Suprapubic skin (tissue), 4 donors: ENCODE measurements around the gene NLE1. TPM values are rescaled to one million over a fixed set of nuclear protein-coding genes. Genes with fewer than 3 reads are reported as not detected.
"Not testable (repeated sequence)": the region's sequence is repeated elsewhere in the genome, so short reads cannot be mapped to it uniquely, and the experiment has no call there.

Source experiments
- DNase-seq, 2 donors: peaks; one replicate each; pipeline ENCODE4 v3.0.0-alpha.2; 2019; ENCODE audit warnings: low spot score in 2 of 2
- H3K27ac ChIP-seq: fragments of 200-600 bp; sonication (generic); one replicate; pipeline ENCODE4 v1.5.1; 2019
- H3K27me3 ChIP-seq: fragments of 200-600 bp; sonication (generic); one replicate; pipeline ENCODE4 v1.5.1; 2019
- H3K36me3 ChIP-seq: fragments of 200-600 bp; sonication (generic); one replicate; pipeline ENCODE4 v1.5.1; 2019
- H3K4me1 ChIP-seq: fragments of 200-600 bp; sonication (generic); one replicate; pipeline ENCODE4 v1.5.1; 2019
- H3K4me3 ChIP-seq: fragments of 200-600 bp; sonication (generic); one replicate; pipeline ENCODE4 v1.5.1; 2019; ENCODE audit warnings: mild to moderate bottlenecking
- H3K9me3 ChIP-seq: fragments of 200-600 bp; sonication (generic); one replicate; pipeline ENCODE4 v1.5.1; 2019
- EP300 ChIP-seq: sonication (generic); formaldehyde crosslinking; IDR thresholded peaks from one replicate; pipeline ENCODE4 v1.6.1; 2017; ENCODE audit warnings: antibody characterized with exemption
- POLR2A ChIP-seq, 2 donors: fragments of 450-650 bp; IDR thresholded peaks; one replicate each; pipeline ENCODE4 v1.6.1; 2017; ENCODE audit warnings: antibody characterized with exemption in 2 of 2, mild to moderate bottlenecking in 2 of 2, moderate library complexity in 2 of 2
- POLR2AphosphoS5 ChIP-seq, 3 donors: sonication (generic); formaldehyde crosslinking; IDR thresholded peaks; one replicate each; pipeline ENCODE4 v1.6.1; 2017; ENCODE audit warnings: antibody characterized with exemption in 3 of 3
- WGBS: methylation state at CpG from one replicate; pipeline ENCODE4 v1.1.5; 2018; 5-methylcytosine and 5-hydroxymethylcytosine counted together
- total RNA-seq, 4 donors: library from RNA; depleted of rRNA; stranded (reverse); fragments of >200 nt; gene quantifications; one replicate each; pipeline ENCODE4 v1.1.0, GENCODE V29; 2016
- TF ChIP-seq, protein P1 (sequence below), 2 donors: fragments of 200-600 bp in 1 of 2; fragments of 450-650 bp in 1 of 2; sonication (generic) in 1 of 2; IDR thresholded peaks; one replicate each; pipeline ENCODE4 v1.5.1; 2016 to 2019; ENCODE audit warnings: antibody characterized with exemption in 2 of 2, mild to moderate bottlenecking in 1 of 2, moderate library complexity in 1 of 2

NLE1 gene
- total RNA-seq, 4 donors from 2014 or later = 16.1 to 24.7 (median 20.1) TPM

GRCh38 chr17:35154196-35155165 lies 12.4 kb upstream of the NLE1 start:
- H3K36me3 ChIP-seq = no peaks in the 10 kb centered on the region

DNA sequence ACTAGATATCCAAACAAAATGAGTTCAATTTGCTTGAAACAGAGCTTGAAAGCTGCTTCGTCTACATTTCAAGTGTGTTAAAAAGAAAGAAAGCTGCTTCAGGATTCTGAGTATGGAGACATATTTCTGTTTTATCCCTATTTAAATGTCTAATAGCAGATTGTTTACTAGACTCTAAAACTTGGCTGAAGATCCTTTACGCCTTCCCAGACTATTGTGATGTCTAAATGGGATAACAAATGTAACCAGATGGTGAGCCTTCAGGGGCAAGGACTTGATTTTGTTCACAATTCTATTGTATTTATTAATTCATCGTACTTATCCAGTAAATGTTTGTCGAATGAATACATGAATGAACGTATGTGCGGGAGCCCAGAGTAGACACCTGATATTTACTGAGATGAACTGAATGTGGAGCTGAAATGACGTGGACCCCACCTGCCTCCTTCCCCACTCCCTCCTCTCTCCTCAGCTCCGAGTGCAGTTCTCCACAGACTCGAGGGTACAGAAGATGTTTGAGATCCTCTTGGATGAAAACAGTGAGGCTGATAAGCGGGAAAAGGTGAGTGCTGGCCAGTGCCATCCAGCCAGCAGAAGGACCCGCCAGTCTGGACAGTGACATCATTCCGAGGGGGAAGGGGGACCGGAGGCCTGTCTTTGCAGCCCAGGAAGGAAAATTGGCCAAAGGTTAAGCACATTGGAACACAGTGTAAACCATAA lies 10.5 kb upstream of the NLE1 start:
- DNase-seq = no peak
- Histone ChIP-seq H3K36me3 (no peaks in the 10 kb centered on the region), H3K27me3 (peaks cover 9% of the 10 kb centered on the region), H3K27ac (no peak overlapping the region), H3K4me3 (no peak overlapping the region), H3K9me3 (no peaks in the 10 kb centered on the region), H3K4me1 (no peaks in the 10 kb centered on the region)
- TF ChIP-seq POLR2AphosphoS5 (IDR thresholded peaks at IDR 0.05) = no peak
- TF ChIP-seq, protein P1, sequence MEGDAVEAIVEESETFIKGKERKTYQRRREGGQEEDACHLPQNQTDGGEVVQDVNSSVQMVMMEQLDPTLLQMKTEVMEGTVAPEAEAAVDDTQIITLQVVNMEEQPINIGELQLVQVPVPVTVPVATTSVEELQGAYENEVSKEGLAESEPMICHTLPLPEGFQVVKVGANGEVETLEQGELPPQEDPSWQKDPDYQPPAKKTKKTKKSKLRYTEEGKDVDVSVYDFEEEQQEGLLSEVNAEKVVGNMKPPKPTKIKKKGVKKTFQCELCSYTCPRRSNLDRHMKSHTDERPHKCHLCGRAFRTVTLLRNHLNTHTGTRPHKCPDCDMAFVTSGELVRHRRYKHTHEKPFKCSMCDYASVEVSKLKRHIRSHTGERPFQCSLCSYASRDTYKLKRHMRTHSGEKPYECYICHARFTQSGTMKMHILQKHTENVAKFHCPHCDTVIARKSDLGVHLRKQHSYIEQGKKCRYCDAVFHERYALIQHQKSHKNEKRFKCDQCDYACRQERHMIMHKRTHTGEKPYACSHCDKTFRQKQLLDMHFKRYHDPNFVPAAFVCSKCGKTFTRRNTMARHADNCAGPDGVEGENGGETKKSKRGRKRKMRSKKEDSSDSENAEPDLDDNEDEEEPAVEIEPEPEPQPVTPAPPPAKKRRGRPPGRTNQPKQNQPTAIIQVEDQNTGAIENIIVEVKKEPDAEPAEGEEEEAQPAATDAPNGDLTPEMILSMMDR (IDR thresholded peaks at IDR 0.05) = no peak
- WGBS = 68% methylated on average over 13 of the region's 13 CpGs

More at GRCh38 chr17:35154196-35155165, 12.4 kb upstream of the NLE1 start:
- no peaks in the 10 kb centered on the region for H3K9me3 ChIP-seq
- TF ChIP-seq POLR2A (IDR thresholded peaks at IDR 0.05) (no peak), POLR2AphosphoS5 (IDR thresholded peaks at IDR 0.05) (no peak), EP300 (no peak)
- TF ChIP-seq, protein P1 (IDR thresholded peaks at IDR 0.05) = no peak
- DNase-seq = no peak
- no peak overlapping the region for H3K27ac ChIP-seq
- H3K4me1 ChIP-seq = no peaks in the 10 kb centered on the region
- WGBS = 86% methylated on average over 13 of the region's 13 CpGs
- H3K4me3 ChIP-seq = no peak overlapping the region
- H3K27me3 ChIP-seq = no peaks in the 10 kb centered on the region

DNA sequence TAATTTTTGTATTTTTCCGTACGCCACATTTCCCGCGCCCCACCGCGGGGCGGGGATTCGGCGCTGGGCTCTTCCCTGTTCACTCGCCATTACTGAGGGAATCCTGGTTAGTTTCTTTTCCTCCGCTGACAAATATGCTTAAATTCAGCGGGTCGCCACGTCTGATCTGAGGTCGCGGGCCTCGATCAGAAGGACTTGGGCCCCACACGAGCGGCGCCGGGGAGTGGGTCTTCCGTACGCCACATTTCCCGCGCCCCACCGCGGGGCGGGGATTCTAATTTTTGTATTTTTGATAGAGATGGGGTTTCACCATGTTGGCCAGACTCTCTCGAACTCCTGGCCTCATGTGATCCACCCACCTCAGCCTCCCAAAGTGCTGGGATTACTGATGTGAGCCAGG lies 9.0 kb upstream of the NLE1 start:
- H3K4me1 ChIP-seq, H3K36me3 ChIP-seq: not testable (repeated sequence)
- WGBS = 94% methylated on average over 29 of the region's 29 CpGs

DNA sequence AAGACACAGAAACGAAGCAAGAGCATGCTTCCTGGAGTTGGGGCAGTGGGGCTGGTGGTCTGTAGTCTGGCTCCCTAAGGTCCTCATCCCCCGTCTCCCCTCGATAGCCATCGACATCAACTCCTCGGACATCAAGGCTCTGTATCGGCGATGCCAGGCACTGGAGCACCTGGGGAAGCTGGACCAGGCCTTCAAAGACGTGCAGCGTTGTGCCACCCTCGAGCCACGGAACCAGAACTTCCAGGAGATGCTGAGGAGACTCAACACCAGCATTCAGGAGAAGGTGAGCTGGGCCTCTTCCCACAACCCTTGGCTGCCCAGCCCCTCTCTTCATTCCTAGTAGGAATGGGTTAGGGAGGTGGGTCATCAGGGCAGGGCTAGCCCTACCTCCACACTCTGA lies 7.8 kb upstream of the NLE1 start:
- no peak overlapping the region for H3K27ac ChIP-seq
- no peaks in the 10 kb centered on the region for H3K36me3 ChIP-seq
- H3K4me1 ChIP-seq = no peaks in the 10 kb centered on the region
- no peaks in the 10 kb centered on the region for H3K9me3 ChIP-seq
- no peak overlapping the region for H3K4me3 ChIP-seq
- DNase-seq = no peak
- TF ChIP-seq, protein P1 (IDR thresholded peaks at IDR 0.05) = no peak
- TF ChIP-seq EP300 = no peak
- 90% methylated on average over 11 of the region's 11 CpGs for WGBS
- peaks cover 9% of the 10 kb centered on the region for H3K27me3 ChIP-seq

More for the DNA sequence above, 9.0 kb upstream of the NLE1 start:
- H3K27me3 ChIP-seq, H3K27ac ChIP-seq, DNase-seq, H3K9me3 ChIP-seq, H3K4me3 ChIP-seq: not testable (repeated sequence)

- Histone ChIP-seq H3K4me1 (no peaks in the 10 kb centered on the region), H3K9me3 (no peaks in the 10 kb centered on the region), H3K27ac (no peak overlapping the region), H3K27me3 (peaks cover 9% of the 10 kb centered on the region), H3K4me3 (no peak overlapping the region), H3K36me3 (no peaks in the 10 kb centered on the region)
- no peak for DNase-seq
- TF ChIP-seq EP300 = no peak
- no peak for TF ChIP-seq POLR2A (IDR thresholded peaks at IDR 0.05)
- WGBS = 100% methylated on average over 1 of the region's 9 CpGs
These were observed 6.0 kb upstream of the NLE1 start for GRCh38 chr17:35148144-35148543.

DNA sequence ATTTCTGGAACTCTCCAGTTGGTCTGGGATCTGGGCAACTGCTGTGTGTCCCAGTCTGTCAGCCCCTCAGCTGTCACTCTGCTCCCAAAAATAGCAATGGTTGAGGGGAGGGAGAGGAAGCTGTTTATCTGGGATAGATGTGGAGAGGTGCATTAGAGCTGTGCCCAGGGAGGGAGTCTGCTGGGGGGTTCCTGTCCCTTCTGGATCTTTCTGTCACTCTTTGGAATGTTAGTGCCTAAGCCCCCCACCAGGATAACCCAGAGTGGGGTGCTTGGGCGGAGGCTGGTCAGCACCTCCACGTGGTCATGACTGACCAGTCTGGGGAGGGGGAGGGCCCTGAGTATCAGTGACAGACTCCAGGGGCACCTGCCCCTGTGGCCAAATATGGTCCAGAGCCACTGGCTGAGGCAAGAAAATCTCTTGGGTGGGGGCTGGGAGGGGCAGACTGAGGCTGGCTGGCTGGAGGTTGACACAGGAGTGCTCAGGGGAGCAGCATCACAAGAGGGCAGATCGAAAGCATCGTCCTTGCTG lies 5.3 kb upstream of the NLE1 start, which contains the start of gene UNC45B:
Gene UNC45B, plus strand, starts transcription at position 443 of the 531 bp plus-strand sequence. CDS start 447 bp downstream, outside the sequence.
- no peak for TF ChIP-seq POLR2AphosphoS5 (IDR thresholded peaks at IDR 0.05)
- TF ChIP-seq, protein P1 (IDR thresholded peaks at IDR 0.05) = no peak
- Histone ChIP-seq H3K36me3 (no peaks in the 10 kb centered on the region), H3K4me1 (no peaks in the 10 kb centered on the region), H3K4me3 (no peak within 1 kb of the TSS), H3K27ac (no peak within 1 kb of the TSS), H3K9me3 (no peaks in the 10 kb centered on the region), H3K27me3 (peaks cover 9% of the 10 kb centered on the region)
- no peak for DNase-seq
- WGBS = 100% methylated on average over 2 of the region's 4 CpGs
